ENCODE results near the gene ARNT2.

The ARNT2 gene

GRCh38 chr15:80612118-80612823, 208.1 kb downstream of the ARNT2 start:
- DNase-seq (ENCODE audit: insufficient read length, low spot score) (no peak), FAIRE-seq (no peak)
- TF ChIP-seq CTCF (IDR thresholded peaks at IDR 0.05; ENCODE audit: insufficient read depth, missing control alignments): no peak

GRCh38 chr15:80613762-80614365, 209.7 kb downstream of the ARNT2 start:
- TF ChIP-seq CTCF (IDR thresholded peaks at IDR 0.05; ENCODE audit: insufficient read depth, missing control alignments): no peak
- no peak for FAIRE-seq
- DNase-seq (ENCODE audit: insufficient read length, low spot score): no peak

- FAIRE-seq (no peak), DNase-seq (ENCODE audit: insufficient read length, low spot score) (no peak)
- TF ChIP-seq CTCF (IDR thresholded peaks at IDR 0.05; ENCODE audit: insufficient read depth, missing control alignments): no peak
Measured at GRCh38 chr15:80614711-80615360, 210.7 kb downstream of the ARNT2 start.

GRCh38 chr15:80615361-80615736, 211.2 kb downstream of the ARNT2 start:
- TF ChIP-seq CTCF (IDR thresholded peaks at IDR 0.05; ENCODE audit: insufficient read depth, missing control alignments): no peak
- no peak for DNase-seq (ENCODE audit: insufficient read length, low spot score)
- FAIRE-seq: no peak

GRCh38 chr15:80615783-80616391, 211.7 kb downstream of the ARNT2 start:
- TF ChIP-seq CTCF (IDR thresholded peaks at IDR 0.05; ENCODE audit: insufficient read depth, missing control alignments): no peak
- DNase-seq (ENCODE audit: insufficient read length, low spot score) (no peak), FAIRE-seq (no peak)

GRCh38 chr15:80618685-80619400, 214.7 kb downstream of the ARNT2 start:
- no peak for TF ChIP-seq CTCF (IDR thresholded peaks at IDR 0.05; ENCODE audit: insufficient read depth, missing control alignments)
- no peak for FAIRE-seq

More at GRCh38 chr15:80618685-80619400, 214.7 kb downstream of the ARNT2 start:
- no peak for DNase-seq (ENCODE audit: insufficient read length, low spot score)
